Hematopoietic multipotent progenitor cell treated with erythropoietin and hydrocortisone succinate and interleukin-3 and kit ligand, for 8 days (in vitro differentiated cells): ENCODE data around the gene DKK2.

Source experiments
- DNase-seq: peaks from one replicate; pipeline ENCODE4 v3.0.0-alpha.2; 2015

DKK2 gene

GRCh38 chr4:107035819-107036583, at the start of gene DKK2:
TSS of gene DKK2 (minus strand) at chr4:107036313. CDS start at chr4:107035591, 722 bp downstream.
- DNase-seq = no peak

- DNase-seq = no peak
Observed at GRCh38 chr4:107077192-107077591, 41.1 kb upstream of the DKK2 start.

GRCh38 chr4:107072836-107073736, 37.0 kb upstream of the DKK2 start:
- no peak for DNase-seq

GRCh38 chr4:107071108-107071507, 35.0 kb upstream of the DKK2 start:
- no peak for DNase-seq

- DNase-seq = no peak
Observed at GRCh38 chr4:107069049-107069448, 32.9 kb upstream of the DKK2 start.

- no peak for DNase-seq
Observed at GRCh38 chr4:107068116-107068515, 32.0 kb upstream of the DKK2 start.

GRCh38 chr4:107066621-107067020, 30.5 kb upstream of the DKK2 start:
- DNase-seq = no peak

- no peak for DNase-seq
Observed at GRCh38 chr4:107065201-107065600, 29.1 kb upstream of the DKK2 start.

- DNase-seq = no peak
Observed at GRCh38 chr4:107060388-107060787, 24.3 kb upstream of the DKK2 start.

GRCh38 chr4:107058828-107059227, 22.7 kb upstream of the DKK2 start:
- DNase-seq = no peak

GRCh38 chr4:107050525-107051135, 14.5 kb upstream of the DKK2 start:
- DNase-seq = no peak

GRCh38 chr4:107046261-107046660, 10.1 kb upstream of the DKK2 start:
- no peak for DNase-seq

GRCh38 chr4:107044170-107044569, 8.1 kb upstream of the DKK2 start:
- no peak for DNase-seq

GRCh38 chr4:107037199-107037584, 1.1 kb upstream of the DKK2 start:
- DNase-seq = no peak

GRCh38 chr4:107036584-107037198, 578 bp upstream of the DKK2 start:
- DNase-seq = no peak

GRCh38 chr4:107034996-107035818, 906 bp downstream of the DKK2 start:
- DNase-seq = no peak

GRCh38 chr4:107034091-107034995, 1.8 kb downstream of the DKK2 start:
- DNase-seq = peak; percentile 6

GRCh38 chr4:107027379-107027778, 8.7 kb downstream of the DKK2 start:
- no peak for DNase-seq

- no peak for DNase-seq
Observed at GRCh38 chr4:107018344-107018735, 17.8 kb downstream of the DKK2 start.

- DNase-seq = no peak
Observed at GRCh38 chr4:107017443-107018343, 18.4 kb downstream of the DKK2 start.
